ENCODE data around the gene GNAS-AS1.

Gene GNAS-AS1

GRCh38 chr20:58807801-58808200 is 42.9 kb downstream of the GNAS-AS1 start:
- DNase-seq: no peak

- DNase-seq: no peak
Observed at GRCh38 chr20:58803533-58803932, 47.2 kb downstream of the GNAS-AS1 start.

- DNase-seq: no peak
Observed at GRCh38 chr20:58802061-58802460, 48.6 kb downstream of the GNAS-AS1 start.

- no peak for DNase-seq
Observed at GRCh38 chr20:58800134-58800871, 50.4 kb downstream of the GNAS-AS1 start.

GRCh38 chr20:58797371-58798338 is 53.0 kb downstream of the GNAS-AS1 start:
- DNase-seq: no peak

- no peak for DNase-seq
Observed at GRCh38 chr20:58795923-58796245, 54.8 kb downstream of the GNAS-AS1 start.

- DNase-seq: no peak
Observed at GRCh38 chr20:58795181-58795922, 55.4 kb downstream of the GNAS-AS1 start.

GRCh38 chr20:58794510-58795180 is 56.1 kb downstream of the GNAS-AS1 start:
- no peak for DNase-seq

- DNase-seq: no peak
Observed at GRCh38 chr20:58793512-58794420, 56.9 kb downstream of the GNAS-AS1 start.

GRCh38 chr20:58792426-58792825 is 58.3 kb downstream of the GNAS-AS1 start:
- no peak for DNase-seq

- DNase-seq: no peak
Observed at GRCh38 chr20:58791286-58791685, 59.4 kb downstream of the GNAS-AS1 start.

GRCh38 chr20:58790454-58790853 is 60.2 kb downstream of the GNAS-AS1 start:
- DNase-seq: no peak

- no peak for DNase-seq
Observed at GRCh38 chr20:58788896-58789544, 61.7 kb downstream of the GNAS-AS1 start.

GRCh38 chr20:58787211-58788005 is 63.3 kb downstream of the GNAS-AS1 start:
- no peak for DNase-seq

- no peak for DNase-seq
Observed at GRCh38 chr20:58784321-58785074, 66.2 kb downstream of the GNAS-AS1 start.

- DNase-seq: no peak
Observed at GRCh38 chr20:58783511-58784011, 67.1 kb downstream of the GNAS-AS1 start.

GRCh38 chr20:58781138-58781537 is 69.6 kb downstream of the GNAS-AS1 start:
- no peak for DNase-seq

- no peak for DNase-seq
Observed at GRCh38 chr20:58778760-58779159, 71.9 kb downstream of the GNAS-AS1 start.

- DNase-seq: no peak
Observed at GRCh38 chr20:58777657-58778056, 73.0 kb downstream of the GNAS-AS1 start.
